ENCODE results near the gene ZNF446. TPM values are rescaled to one million over a fixed set of nuclear protein-coding genes. Genes with fewer than 3 reads are reported as not detected.
"Not testable (repeated sequence)": the region's sequence is repeated elsewhere in the genome, so short reads cannot be mapped to it uniquely, and the experiment has no call there.

The ZNF446 gene
- total RNA-seq, 1 donor from 2014 or later, result 9.5 TPM

DNA sequence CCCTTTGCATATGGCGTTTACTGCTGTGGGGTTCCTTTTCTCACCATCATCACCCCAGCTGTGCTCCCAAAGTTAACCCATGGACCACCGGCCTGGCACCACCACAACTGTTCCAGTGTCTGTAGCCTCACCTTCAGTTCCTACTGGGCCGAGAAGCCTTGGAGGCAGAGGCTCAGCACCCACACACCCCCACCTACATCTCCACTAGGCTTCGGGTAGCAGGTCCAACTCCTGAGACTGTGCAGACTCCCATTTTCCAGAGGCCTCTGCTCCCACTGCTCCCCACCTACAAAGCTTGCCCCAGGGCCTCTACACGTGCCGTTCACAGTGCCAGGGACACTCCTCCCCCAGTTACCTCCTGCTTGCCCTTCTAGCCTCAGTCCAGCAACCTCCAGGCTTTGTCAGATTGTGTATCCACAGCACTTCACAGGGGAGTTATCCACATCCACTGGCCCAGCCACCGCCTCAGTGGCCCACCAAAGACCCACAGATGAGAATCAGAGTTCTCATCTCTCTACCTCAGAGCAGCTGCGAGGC is 21.6 kb downstream of the ZNF446 start:
- Mint-ChIP-seq H3K36me3 (ENCODE audit: low read depth) (no peaks in the 10 kb centered on the region), H3K27me3 (ENCODE audit: low read depth) (no peaks in the 10 kb centered on the region), H3K27ac (ENCODE audit: unreplicated experiment) (no peak overlapping the region), H3K4me1 (ENCODE audit: low read depth) (peaks cover 15% of the 10 kb centered on the region), H3K9me3 (ENCODE audit: low read depth) (no peaks in the 10 kb centered on the region), H3K4me3 (ENCODE audit: unreplicated experiment) (no peak overlapping the region)
- no peak for DNase-seq (ENCODE audit: low spot score)
- no peak for TF ChIP-seq CTCF (IDR thresholded peaks at IDR 0.05)

DNA sequence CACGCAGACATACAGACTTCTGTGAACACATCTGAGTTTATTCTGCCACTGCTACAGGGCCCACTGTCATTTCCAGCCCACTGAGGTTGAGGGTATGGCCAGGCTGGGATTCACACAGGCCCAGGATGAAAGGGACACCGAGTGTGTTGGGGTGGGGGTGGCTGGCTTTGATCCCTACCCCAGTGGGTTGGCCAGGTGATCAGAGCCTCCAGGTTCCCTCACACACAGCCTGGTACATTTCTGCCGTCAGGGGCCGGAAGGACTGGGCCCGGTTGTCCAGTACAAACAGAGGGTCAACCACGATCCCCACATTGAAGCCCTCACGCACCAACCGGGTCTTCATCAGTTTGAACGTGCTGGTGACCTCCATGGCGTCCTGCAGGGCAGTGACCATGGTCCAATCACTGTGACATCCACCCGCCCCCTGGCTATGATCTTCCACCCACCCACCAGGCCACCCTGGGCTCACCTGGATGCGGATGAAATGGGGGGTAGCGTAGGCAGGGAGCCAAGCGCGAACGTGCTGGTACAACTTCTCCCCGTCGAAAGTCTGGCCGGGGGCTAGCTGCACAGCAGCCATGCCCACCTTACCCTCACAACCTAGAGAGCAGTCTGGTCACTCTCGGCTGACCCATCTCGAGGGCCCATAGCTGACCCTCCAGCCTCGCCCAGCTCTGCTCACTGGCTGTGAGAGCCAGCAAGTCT is 22.3 kb downstream of the ZNF446 start:
- Mint-ChIP-seq H3K4me3 (ENCODE audit: unreplicated experiment) (peak overlapping the region; percentile 91), H3K27ac (ENCODE audit: unreplicated experiment) (no peak overlapping the region)
- no peak for DNase-seq (ENCODE audit: low spot score)

GRCh38 chr19:58499021-58499927 is 23.1 kb downstream of the ZNF446 start:
- Mint-ChIP-seq H3K4me1 (ENCODE audit: low read depth) (peaks cover 15% of the 10 kb centered on the region), H3K27me3 (ENCODE audit: low read depth) (no peaks in the 10 kb centered on the region), H3K27ac (ENCODE audit: unreplicated experiment) (peak overlapping the region; percentile 85), H3K36me3 (ENCODE audit: low read depth) (no peaks in the 10 kb centered on the region), H3K9me3 (ENCODE audit: low read depth) (no peaks in the 10 kb centered on the region), H3K4me3 (ENCODE audit: unreplicated experiment) (peak overlapping the region; percentile 91)
- DNase-seq (ENCODE audit: low spot score), result peak; percentile 100
- TF ChIP-seq CTCF (IDR thresholded peaks at IDR 0.05), result peak; percentile 76

More for the DNA sequence above, 22.3 kb downstream of the ZNF446 start:
- Mint-ChIP-seq H3K4me1 (ENCODE audit: low read depth) (peaks cover 15% of the 10 kb centered on the region), H3K36me3 (ENCODE audit: low read depth) (no peaks in the 10 kb centered on the region), H3K27me3 (ENCODE audit: low read depth) (no peaks in the 10 kb centered on the region), H3K9me3 (ENCODE audit: low read depth) (no peaks in the 10 kb centered on the region)
- TF ChIP-seq CTCF (IDR thresholded peaks at IDR 0.05), result no peak

DNA sequence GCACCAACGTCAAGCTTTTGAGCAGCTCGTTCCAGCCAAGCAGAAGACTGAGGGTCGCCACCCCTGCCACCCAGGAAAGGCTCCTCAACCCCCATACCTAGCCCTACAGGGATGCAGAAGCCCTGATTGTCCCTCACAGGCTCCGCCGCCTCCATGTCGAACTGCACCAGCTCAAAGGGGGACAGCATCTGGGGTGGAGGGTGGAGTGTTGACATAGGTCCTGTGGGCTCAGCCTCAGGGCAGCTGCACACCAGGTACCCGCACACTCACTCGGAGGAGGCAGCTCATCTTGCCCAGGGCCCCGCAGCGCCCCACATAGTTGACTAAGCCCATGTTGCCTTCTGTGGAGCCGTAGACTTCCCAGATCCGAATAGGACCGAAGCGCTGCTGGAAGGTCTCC is 24.1 kb downstream of the ZNF446 start:
- H3K9me3 Mint-ChIP-seq (ENCODE audit: low read depth), result no peaks in the 10 kb centered on the region
- H3K27ac Mint-ChIP-seq (ENCODE audit: unreplicated experiment), result no peak overlapping the region
- H3K27me3 Mint-ChIP-seq (ENCODE audit: low read depth), result no peaks in the 10 kb centered on the region
- no peak for TF ChIP-seq CTCF (IDR thresholded peaks at IDR 0.05)
- H3K36me3 Mint-ChIP-seq (ENCODE audit: low read depth), result no peaks in the 10 kb centered on the region
- no peak for DNase-seq (ENCODE audit: low spot score)
- H3K4me1 Mint-ChIP-seq (ENCODE audit: low read depth), result peaks cover 15% of the 10 kb centered on the region
- peak overlapping the region; percentile 91 for H3K4me3 Mint-ChIP-seq (ENCODE audit: unreplicated experiment)

- H3K27ac Mint-ChIP-seq (ENCODE audit: unreplicated experiment); DNase-seq (ENCODE audit: low spot score); H3K4me3 Mint-ChIP-seq (ENCODE audit: unreplicated experiment); H3K9me3 Mint-ChIP-seq (ENCODE audit: low read depth); H3K36me3 Mint-ChIP-seq (ENCODE audit: low read depth); H3K4me1 Mint-ChIP-seq (ENCODE audit: low read depth); H3K27me3 Mint-ChIP-seq (ENCODE audit: low read depth): not testable (repeated sequence)
Observed at GRCh38 chr19:58507602-58508223, 31.6 kb downstream of the ZNF446 start.

Data from chondrocyte (in vitro differentiated cells).